Stomach (tissue), 9 donors: Measurements from ENCODE around the gene PLA2G15. TPM values are rescaled to one million over a fixed set of nuclear protein-coding genes. Genes with fewer than 3 reads are reported as not detected.

Source experiments
- DNase-seq, 2 donors: peaks; one replicate each; pipeline versions ENCODE4 v3.0.0 to v3.0.0-alpha.2; 2013 to 2019
- H3K27ac ChIP-seq, 5 donors: fragments of 200-600 bp in 4 of 5; sonication (generic) in 4 of 5; one replicate each; pipeline ENCODE4 v1.5.1; 2013 to 2019; ENCODE audit warnings: mild to moderate bottlenecking in 1 of 5, moderate library complexity in 1 of 5
- H3K27me3 ChIP-seq, 3 donors: fragments of 200-600 bp; sonication (generic); one replicate each; pipeline ENCODE4 v1.5.1; 2017 to 2019; ENCODE audit warnings: mixed run types in 1 of 3
- H3K36me3 ChIP-seq, 4 donors: fragments of 200-600 bp; sonication (generic); 1 replicate in 3 of 4; 2 replicates in 1 of 4; pipeline ENCODE4 v1.5.1; 2016 to 2019
- H3K4me1 ChIP-seq, 4 donors: fragments of 200-600 bp; sonication (generic); one replicate each; pipeline ENCODE4 v1.5.1; 2016 to 2019
- H3K4me3 ChIP-seq, 4 donors: fragments of 200-600 bp; sonication (generic) in 3 of 4; one replicate each; pipeline ENCODE4 v1.5.1; 2016 to 2019; ENCODE audit warnings: mild to moderate bottlenecking in 1 of 4
- H3K9me3 ChIP-seq, 4 donors: fragments of 200-600 bp; sonication (generic); one replicate each; pipeline ENCODE4 v1.5.1; 2016 to 2019
- CTCF ChIP-seq, 7 experiments: fragments of 450-650 bp in 4 of 7; fragments of 200-600 bp in 3 of 7; sonication (generic) in 3 of 7; IDR thresholded peaks; one replicate each; pipeline ENCODE4 v1.5.1; 2016 to 2019; ENCODE audit warnings: antibody characterized with exemption in 7 of 7, control low read depth in 2 of 7, mild to moderate bottlenecking in 1 of 7
- EP300 ChIP-seq: sonication (generic); formaldehyde crosslinking; IDR thresholded peaks from one replicate; pipeline ENCODE4 v1.6.1; 2017; ENCODE audit warnings: antibody characterized with exemption
- POLR2A ChIP-seq, 4 donors: fragments of 450-650 bp; IDR thresholded peaks; one replicate each; pipeline ENCODE4 v1.6.1; 2016; ENCODE audit warnings: antibody characterized with exemption in 4 of 4, control low read depth in 2 of 4, mild to moderate bottlenecking in 1 of 4, moderate library complexity in 1 of 4
- POLR2AphosphoS5 ChIP-seq, 3 donors: sonication (generic); formaldehyde crosslinking; IDR thresholded peaks; one replicate each; pipeline ENCODE4 v1.6.1; 2016; ENCODE audit warnings: antibody characterized with exemption in 3 of 3
- WGBS, 5 donors: extraction: QIAGEN DNeasy Blood & Tissue Kit in 3 of 5; methylation state at CpG; one replicate each; pipeline versions ENCODE4 v1.1.5 to v1.1.7; 2013 to 2018; 5-methylcytosine and 5-hydroxymethylcytosine counted together
- intact Hi-C: fragments of 100-400 bp; cut with DNase I; formaldehyde crosslinking; loops from one replicate; pipeline ENCODE4 v1.15.1; 2023; ENCODE audit warnings: low total_unique reads
- polyA plus RNA-seq, 3 donors: library from polyadenylated mRNA; stranded (reverse); fragments of 200-250 nt; gene quantifications; one replicate each; pipeline ENCODE4 v1.2.3, GENCODE V29; 2013
- total RNA-seq, 5 donors: library from RNA; depleted of rRNA; stranded (reverse); fragments of >200 nt; gene quantifications; one replicate each; pipeline versions ENCODE4 v1.1.0 to v1.2.3, GENCODE V29; 2014 to 2016
- donor health status: healthy with polysubstance abuse.
- donor health status: Bipolar disorder and iron deficiency.
- donor health status: healthy.

Gene PLA2G15
- total and polyA plus RNA-seq, 8 donors, result 3.5 to 16.5 (median 7.0) TPM

- peaks cover 0 to 5% (median 0%) of the 10 kb centered on the region in 3 donors for H3K27me3 ChIP-seq
- peak overlapping the region; percentile 91 to 97 (median 92) for H3K27ac ChIP-seq
- intact Hi-C loops, result no loop called here
- 0 to 1% (median 0%) methylated on average over 57 to 72 of the region's 72 CpGs for WGBS, 5 donors
- peaks cover 47 to 63% (median 57%) of the 10 kb centered on the region in 4 donors for H3K4me1 ChIP-seq
- DNase-seq, result peak; percentile 99
- peak overlapping the region; percentile 53 to 63 (median 58) for H3K4me3 ChIP-seq
- peaks cover 3 to 9% (median 4%) of the 10 kb centered on the region in 4 donors for H3K36me3 ChIP-seq
- no peaks in the 10 kb centered on the region for H3K9me3 ChIP-seq
- TF ChIP-seq CTCF (IDR thresholded peaks at IDR 0.05), result peak in 1 of 7 experiments; percentile 24
- TF ChIP-seq POLR2A (IDR thresholded peaks at IDR 0.05), result peak in 2 of 4 donors; percentile 74 to 81
- peak; percentile 64 for TF ChIP-seq EP300
- peak; percentile 67 to 99 (median 96) for TF ChIP-seq POLR2AphosphoS5 (IDR thresholded peaks at IDR 0.05)
Measured at GRCh38 chr16:68237243-68238028, 7.7 kb upstream of the PLA2G15 start.

DNA sequence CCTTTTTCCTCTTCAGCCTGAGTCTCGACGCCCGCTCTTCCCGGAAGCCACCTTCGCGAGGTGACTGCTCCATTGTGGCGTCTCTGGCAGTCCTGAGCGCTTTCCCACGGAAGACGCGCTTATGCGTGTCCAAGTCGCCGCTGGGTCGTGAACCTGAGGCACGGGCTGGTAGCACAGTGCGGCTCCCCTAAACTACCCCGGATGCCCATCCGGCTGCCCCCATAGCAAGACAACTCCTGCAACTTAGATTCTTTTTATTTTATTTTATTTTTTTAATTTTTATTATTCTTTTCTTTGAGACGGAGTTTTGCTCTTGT, 7.2 kb upstream of the PLA2G15 start:
- peaks cover 47 to 58% (median 52%) of the 10 kb centered on the region in 4 donors for H3K4me1 ChIP-seq
- WGBS, 5 donors, result 9 to 14% (median 12%) methylated on average over 20 of the region's 20 CpGs
- intact Hi-C loops, result no loop called here

DNA sequence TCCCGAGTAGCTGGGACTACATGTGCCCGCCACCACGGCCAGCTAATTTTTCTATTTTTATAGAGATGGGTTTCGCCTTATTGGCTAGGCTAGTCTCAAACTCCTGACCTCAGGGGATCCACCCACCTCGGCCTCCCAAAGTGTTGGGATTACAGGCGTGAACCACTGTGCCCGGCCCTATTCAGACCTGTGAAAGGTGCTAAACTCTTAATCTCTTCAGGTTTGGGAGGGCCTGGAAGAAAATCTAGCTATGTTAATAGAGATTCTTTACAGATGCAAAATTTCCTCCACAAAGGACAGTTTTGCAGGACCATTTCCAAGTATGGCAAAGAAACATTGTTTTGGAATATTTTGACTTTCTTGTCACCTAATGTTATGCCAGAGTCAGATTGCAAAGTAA, 3.1 kb upstream of the PLA2G15 start:
- H3K27me3 ChIP-seq, result no peaks in the 10 kb centered on the region
- no peaks in the 10 kb centered on the region for H3K9me3 ChIP-seq
- H3K27ac ChIP-seq, result no peak overlapping the region
- H3K36me3 ChIP-seq, result no peaks in the 10 kb centered on the region
- H3K4me1 ChIP-seq, result peaks cover 39 to 51% (median 48%) of the 10 kb centered on the region in 4 donors
- intact Hi-C loops, result no loop called here
- no peak overlapping the region for H3K4me3 ChIP-seq
- WGBS, 5 donors, result 83 to 91% (median 88%) methylated on average over 7 of the region's 7 CpGs
- TF ChIP-seq CTCF (IDR thresholded peaks at IDR 0.05), result no peak
- TF ChIP-seq EP300, result no peak
- TF ChIP-seq POLR2AphosphoS5 (IDR thresholded peaks at IDR 0.05), result no peak
- TF ChIP-seq POLR2A (IDR thresholded peaks at IDR 0.05), result no peak
- DNase-seq, result no peak

More for the DNA sequence above, 7.2 kb upstream of the PLA2G15 start:
- H3K27ac ChIP-seq, result peak overlapping the region; percentile 85 to 97 (median 92)
- H3K36me3 ChIP-seq, result peaks cover 0 to 3% (median 1%) of the 10 kb centered on the region in 4 donors
- peaks cover 0 to 5% (median 0%) of the 10 kb centered on the region in 3 donors for H3K27me3 ChIP-seq
- H3K9me3 ChIP-seq, result no peaks in the 10 kb centered on the region
- no peak for TF ChIP-seq POLR2A (IDR thresholded peaks at IDR 0.05)
- TF ChIP-seq EP300, result no peak
- TF ChIP-seq CTCF (IDR thresholded peaks at IDR 0.05), result no peak
- no peak for TF ChIP-seq POLR2AphosphoS5 (IDR thresholded peaks at IDR 0.05)
- H3K4me3 ChIP-seq, result peak overlapping the region; percentile 53 to 63 (median 58)
- DNase-seq, result no peak

DNA sequence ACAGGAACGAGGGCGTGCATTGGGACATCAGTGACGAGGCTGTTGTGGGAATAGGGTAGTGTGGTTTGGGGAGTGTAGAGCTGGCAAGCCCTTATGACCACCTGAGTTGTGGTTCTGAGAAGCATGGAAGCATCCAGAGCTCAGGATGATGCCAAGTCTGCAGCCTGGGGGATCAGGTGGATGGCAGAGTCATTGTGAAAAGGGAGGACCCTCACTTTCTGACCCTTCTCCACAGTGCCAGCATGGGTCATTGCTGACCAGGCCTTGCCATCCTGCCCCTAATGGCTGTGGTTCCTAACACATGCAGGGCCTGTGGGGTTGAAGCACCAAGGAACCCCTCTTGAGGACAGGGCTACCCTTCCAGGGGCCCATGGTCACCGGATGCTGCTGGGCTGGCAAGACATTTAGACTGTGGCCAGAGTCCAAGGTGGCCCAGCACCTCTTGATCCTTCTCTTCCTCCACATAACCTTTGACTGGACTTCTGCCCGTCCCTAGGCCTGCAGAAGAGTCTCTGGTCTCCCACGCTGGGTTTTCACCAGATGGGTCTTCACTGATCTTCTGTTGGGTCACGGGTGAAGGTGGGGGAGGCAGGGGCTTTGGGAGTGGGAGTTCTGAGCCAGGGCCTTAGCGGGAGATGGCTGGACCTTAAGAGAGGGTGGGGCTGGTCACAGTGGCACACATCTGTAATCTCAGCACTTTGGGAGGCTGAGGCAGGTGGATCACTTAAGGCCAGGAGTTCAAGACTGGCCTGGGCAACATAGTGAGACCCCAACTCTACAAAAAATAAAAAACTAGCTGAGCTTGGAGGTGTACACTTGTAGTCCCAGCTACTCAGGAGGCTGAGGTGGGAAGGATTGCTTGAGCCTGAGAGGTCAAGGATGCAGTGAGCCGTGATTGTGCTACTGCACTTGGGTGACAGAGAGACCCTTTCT, 2.0 kb upstream of the PLA2G15 start:
- intact Hi-C loops, result no loop called here
- Histone ChIP-seq H3K4me3 (no peak overlapping the region), H3K4me1 (peaks cover 34 to 54% (median 48%) of the 10 kb centered on the region in 4 donors), H3K27ac (no peak overlapping the region), H3K36me3 (no peaks in the 10 kb centered on the region), H3K9me3 (no peaks in the 10 kb centered on the region), H3K27me3 (no peaks in the 10 kb centered on the region)
- no peak for DNase-seq
- WGBS, 5 donors, result 71 to 91% (median 86%) methylated on average over 7 to 9 of the region's 9 CpGs
- TF ChIP-seq POLR2AphosphoS5 (IDR thresholded peaks at IDR 0.05) (no peak), EP300 (no peak), CTCF (IDR thresholded peaks at IDR 0.05) (no peak), POLR2A (IDR thresholded peaks at IDR 0.05) (no peak)
